Measurements from ENCODE around the gene NXPH3. TPM values are rescaled to one million over a fixed set of nuclear protein-coding genes. Genes with fewer than 3 reads are reported as not detected.
A peak's percentile ranks its signal among the peaks of the same experiment; 100 is the strongest.

The NXPH3 gene
- total RNA-seq, 1 experiment from 2014 or later: not detected

GRCh38 chr17:49555495-49556222, 20.0 kb upstream of the NXPH3 start:
- intact Hi-C loops (cut with micrococcal nuclease; ENCODE audit: unreplicated experiment): loop anchor here (1.0 kb wide), 2 partner anchors 120 to 147 kb away; no protein-coding TSS in a partner anchor
- Histone ChIP-seq H3K27ac (no peak overlapping the region), H3K9me3 (ENCODE audit: insufficient read depth, low read depth) (no peaks in the 10 kb centered on the region), H3K36me3 (ENCODE audit: low read depth) (no peaks in the 10 kb centered on the region), H2AFZ (peak overlapping the region; percentile 52), H3K9me2 (ENCODE audit: insufficient read depth) (no peaks in the 10 kb centered on the region), H3K4me2 (peak overlapping the region; percentile 66), H3K27me3 (ENCODE audit: insufficient read depth, low read depth) (no peaks in the 10 kb centered on the region), H3K4me1 (replicated peaks; ENCODE audit: insufficient read depth) (no peaks in the 10 kb centered on the region), H4K20me1 (ENCODE audit: insufficient read depth) (no peaks in the 10 kb centered on the region), H3F3A (ENCODE audit: insufficient read depth, low read depth) (no peaks in the 10 kb centered on the region; the same call in 1 of the 2 replicates), H3K4me3 (peak overlapping the region; percentile 27; the same call in 1 of the 2 replicates), H3K79me2 (ENCODE audit: low read depth) (no peaks in the 10 kb centered on the region)
- no peak for DNase-seq
- no peak for TF ChIP-seq CTCF (conservative IDR thresholded peaks at IDR 0.05)
- no peak for TF ChIP-seq EZH2 (IDR thresholded peaks at IDR 0.05; ENCODE audit: low read depth)
- ChIA-PET CTCF (interaction anchor here (0.5 to 1.8 kb wide), 7 partner anchors 120 to 442 kb away, joined by 3 to 12 read pairs (median 5); partner anchors contain the start of gene PHB1), POLR2A (ENCODE audit: unreplicated experiment) (interaction anchor here (0.6 to 0.8 kb wide), 2 partner anchors 147 to 165 kb away, joined by 4 to 5 read pairs; no protein-coding TSS in a partner anchor)
- BruUV-seq (replicated peaks): no TSS peak

GRCh38 chr17:49556223-49556943, 19.3 kb upstream of the NXPH3 start:
- peak overlapping the region; percentile 27; the same call in 1 of the 2 replicates for H3K4me3 ChIP-seq
- no peaks in the 10 kb centered on the region for H3K79me2 ChIP-seq (ENCODE audit: low read depth)
- H3F3A ChIP-seq (ENCODE audit: insufficient read depth, low read depth): no peaks in the 10 kb centered on the region; the same call in 1 of the 2 replicates
- H4K20me1 ChIP-seq (ENCODE audit: insufficient read depth): no peaks in the 10 kb centered on the region
- H3K27me3 ChIP-seq (ENCODE audit: insufficient read depth, low read depth): no peaks in the 10 kb centered on the region
- DNase-seq: peak in 1 of 2 experiments; percentile 83
- H3K27ac ChIP-seq: no peak overlapping the region
- H3K36me3 ChIP-seq (ENCODE audit: low read depth): no peaks in the 10 kb centered on the region
- ChIA-PET CTCF (interaction anchor here (0.6 to 1.8 kb wide), 7 partner anchors 117 to 861 kb away, joined by 3 to 14 read pairs (median 4); partner anchors contain the start of gene PHB1), POLR2A (ENCODE audit: unreplicated experiment) (interaction anchor here (0.6 to 0.8 kb wide), 2 partner anchors 148 to 164 kb away, joined by 4 to 5 read pairs; no protein-coding TSS in a partner anchor)
- peak; percentile 98 for TF ChIP-seq CTCF (conservative IDR thresholded peaks at IDR 0.05)
- no peak for TF ChIP-seq EZH2 (IDR thresholded peaks at IDR 0.05; ENCODE audit: low read depth)
- H3K4me2 ChIP-seq: peak overlapping the region; percentile 66
- no peaks in the 10 kb centered on the region for H3K9me2 ChIP-seq (ENCODE audit: insufficient read depth)
- no peaks in the 10 kb centered on the region for H3K4me1 ChIP-seq (replicated peaks; ENCODE audit: insufficient read depth)
- no peaks in the 10 kb centered on the region for H3K9me3 ChIP-seq (ENCODE audit: insufficient read depth, low read depth)
- no TSS peak for BruUV-seq (replicated peaks)
- intact Hi-C loops (cut with micrococcal nuclease; ENCODE audit: unreplicated experiment): loop anchor here (1.0 kb wide), 2 partner anchors 121 to 148 kb away; no protein-coding TSS in a partner anchor
- H2AFZ ChIP-seq: peak overlapping the region; percentile 52
